HepG2 (cell line): ENCODE measurements around the gene PHKG2. TPM values are rescaled to one million over a fixed set of nuclear protein-coding genes. Genes with fewer than 3 reads are reported as not detected.

Experiments
- polyA plus RNA-seq, 8 experiments: library from polyadenylated mRNA; depleted of rRNA in 3 of 8; stranded (reverse) in 7 of 8; unstranded in 1 of 8; fragments of >200 nt; fragmentation: Illumina TruSeq in 4 of 8; extraction: Trizol in 4 of 8; gene quantifications; 2 replicates each; pipeline versions ENCODE4 v1.2.1 to v1.2.3, GENCODE V29; 2011 to 2016; ENCODE audit warnings: low read depth in 4 of 8, missing spikeins in 1 of 8, mixed read lengths in 1 of 8; ENCODE audit not compliant: insufficient read depth in 1 of 8
- total RNA-seq, 5 experiments: library from RNA; depleted of rRNA; stranded (reverse); fragments of >200 nt; fragmentation: Illumina TruSeq; extraction: Trizol; gene quantifications; 2 replicates each; pipeline ENCODE4 v1.2.3, GENCODE V29; 2016; ENCODE audit warnings: low read depth in 1 of 5
- TF ChIP-seq, protein P1 (sequence below): sonication (generic); formaldehyde crosslinking; IDR thresholded peaks from 2 replicates; pipeline ENCODE4 v1.5.0; 2020; ENCODE audit warnings: mild to moderate bottlenecking, missing genetic modification reagents, borderline replicate concordance
- TF ChIP-seq, protein P2 (sequence below): IDR thresholded peaks from 2 replicates; pipeline ENCODE4 v1.6.1; 2016; ENCODE audit warnings: low read depth, missing genetic modification reagents, missing compliant biosample characterization
- TF ChIP-seq, protein P3 (sequence below): sonication (generic); formaldehyde crosslinking; IDR thresholded peaks from 2 replicates; pipeline ENCODE4 v1.8.0; 2022; ENCODE audit warnings: mild to moderate bottlenecking, missing genetic modification reagents; ENCODE audit not compliant: insufficient replicate concordance
- TF ChIP-seq, protein P4 (sequence below), 2 experiments: sonication (generic) in 1 of 2; formaldehyde crosslinking in 1 of 2; IDR thresholded peaks; 2 replicates each; pipeline versions ENCODE4 v1.4.0 to v1.6.1; 2016 to 2020; ENCODE audit warnings: borderline replicate concordance in 1 of 2, low read depth in 1 of 2, mild to moderate bottlenecking in 1 of 2, missing genetic modification reagents in 1 of 2
- TF ChIP-seq, protein P5 (sequence below): sonication (generic); formaldehyde crosslinking; IDR thresholded peaks from 2 replicates; pipeline ENCODE4 v1.4.0; 2020; ENCODE audit warnings: mild to moderate bottlenecking, missing genetic modification reagents

PHKG2 gene
- total and polyA plus RNA-seq, 2 of the 13 experiments (the other 11 are each of a cell fraction or from before 2014, with no cell fraction given), result 37.4 to 42.1 TPM

DNA sequence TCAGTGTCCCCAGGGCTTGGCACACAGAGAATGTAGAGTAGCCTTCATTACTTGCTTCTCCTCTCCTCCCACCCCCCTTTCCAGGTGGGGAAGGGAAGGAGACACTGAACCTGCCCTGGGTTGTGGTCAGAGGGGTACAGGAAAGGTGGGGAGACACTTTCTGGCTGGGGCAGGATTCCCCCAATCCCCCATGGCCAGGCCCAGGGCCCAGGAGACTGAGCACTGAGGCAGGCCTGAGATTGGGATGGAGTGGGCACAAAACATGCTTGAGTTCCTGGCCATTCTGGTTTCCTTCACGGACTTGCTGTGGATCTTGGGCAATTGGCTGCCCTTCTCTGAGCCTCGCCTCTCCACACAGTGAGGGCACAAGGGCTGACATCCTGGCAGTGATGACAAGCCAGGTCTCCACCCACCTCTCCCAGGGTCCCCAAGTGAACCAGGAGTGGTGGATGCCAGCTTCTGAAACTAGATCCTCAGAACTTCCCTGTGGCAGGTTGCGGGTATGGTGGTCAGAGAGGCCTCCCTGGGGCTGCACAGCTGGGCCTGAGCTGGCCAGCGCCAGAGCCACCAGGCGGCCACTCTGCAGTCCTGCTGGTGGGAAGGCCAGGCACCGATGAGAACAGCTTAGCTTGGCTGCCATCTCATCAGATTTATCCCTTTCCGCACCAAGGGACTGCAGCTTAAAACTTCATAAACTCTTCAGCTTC is 29.5 kb downstream of the PHKG2 start (continued):
- TF ChIP-seq, protein P1, sequence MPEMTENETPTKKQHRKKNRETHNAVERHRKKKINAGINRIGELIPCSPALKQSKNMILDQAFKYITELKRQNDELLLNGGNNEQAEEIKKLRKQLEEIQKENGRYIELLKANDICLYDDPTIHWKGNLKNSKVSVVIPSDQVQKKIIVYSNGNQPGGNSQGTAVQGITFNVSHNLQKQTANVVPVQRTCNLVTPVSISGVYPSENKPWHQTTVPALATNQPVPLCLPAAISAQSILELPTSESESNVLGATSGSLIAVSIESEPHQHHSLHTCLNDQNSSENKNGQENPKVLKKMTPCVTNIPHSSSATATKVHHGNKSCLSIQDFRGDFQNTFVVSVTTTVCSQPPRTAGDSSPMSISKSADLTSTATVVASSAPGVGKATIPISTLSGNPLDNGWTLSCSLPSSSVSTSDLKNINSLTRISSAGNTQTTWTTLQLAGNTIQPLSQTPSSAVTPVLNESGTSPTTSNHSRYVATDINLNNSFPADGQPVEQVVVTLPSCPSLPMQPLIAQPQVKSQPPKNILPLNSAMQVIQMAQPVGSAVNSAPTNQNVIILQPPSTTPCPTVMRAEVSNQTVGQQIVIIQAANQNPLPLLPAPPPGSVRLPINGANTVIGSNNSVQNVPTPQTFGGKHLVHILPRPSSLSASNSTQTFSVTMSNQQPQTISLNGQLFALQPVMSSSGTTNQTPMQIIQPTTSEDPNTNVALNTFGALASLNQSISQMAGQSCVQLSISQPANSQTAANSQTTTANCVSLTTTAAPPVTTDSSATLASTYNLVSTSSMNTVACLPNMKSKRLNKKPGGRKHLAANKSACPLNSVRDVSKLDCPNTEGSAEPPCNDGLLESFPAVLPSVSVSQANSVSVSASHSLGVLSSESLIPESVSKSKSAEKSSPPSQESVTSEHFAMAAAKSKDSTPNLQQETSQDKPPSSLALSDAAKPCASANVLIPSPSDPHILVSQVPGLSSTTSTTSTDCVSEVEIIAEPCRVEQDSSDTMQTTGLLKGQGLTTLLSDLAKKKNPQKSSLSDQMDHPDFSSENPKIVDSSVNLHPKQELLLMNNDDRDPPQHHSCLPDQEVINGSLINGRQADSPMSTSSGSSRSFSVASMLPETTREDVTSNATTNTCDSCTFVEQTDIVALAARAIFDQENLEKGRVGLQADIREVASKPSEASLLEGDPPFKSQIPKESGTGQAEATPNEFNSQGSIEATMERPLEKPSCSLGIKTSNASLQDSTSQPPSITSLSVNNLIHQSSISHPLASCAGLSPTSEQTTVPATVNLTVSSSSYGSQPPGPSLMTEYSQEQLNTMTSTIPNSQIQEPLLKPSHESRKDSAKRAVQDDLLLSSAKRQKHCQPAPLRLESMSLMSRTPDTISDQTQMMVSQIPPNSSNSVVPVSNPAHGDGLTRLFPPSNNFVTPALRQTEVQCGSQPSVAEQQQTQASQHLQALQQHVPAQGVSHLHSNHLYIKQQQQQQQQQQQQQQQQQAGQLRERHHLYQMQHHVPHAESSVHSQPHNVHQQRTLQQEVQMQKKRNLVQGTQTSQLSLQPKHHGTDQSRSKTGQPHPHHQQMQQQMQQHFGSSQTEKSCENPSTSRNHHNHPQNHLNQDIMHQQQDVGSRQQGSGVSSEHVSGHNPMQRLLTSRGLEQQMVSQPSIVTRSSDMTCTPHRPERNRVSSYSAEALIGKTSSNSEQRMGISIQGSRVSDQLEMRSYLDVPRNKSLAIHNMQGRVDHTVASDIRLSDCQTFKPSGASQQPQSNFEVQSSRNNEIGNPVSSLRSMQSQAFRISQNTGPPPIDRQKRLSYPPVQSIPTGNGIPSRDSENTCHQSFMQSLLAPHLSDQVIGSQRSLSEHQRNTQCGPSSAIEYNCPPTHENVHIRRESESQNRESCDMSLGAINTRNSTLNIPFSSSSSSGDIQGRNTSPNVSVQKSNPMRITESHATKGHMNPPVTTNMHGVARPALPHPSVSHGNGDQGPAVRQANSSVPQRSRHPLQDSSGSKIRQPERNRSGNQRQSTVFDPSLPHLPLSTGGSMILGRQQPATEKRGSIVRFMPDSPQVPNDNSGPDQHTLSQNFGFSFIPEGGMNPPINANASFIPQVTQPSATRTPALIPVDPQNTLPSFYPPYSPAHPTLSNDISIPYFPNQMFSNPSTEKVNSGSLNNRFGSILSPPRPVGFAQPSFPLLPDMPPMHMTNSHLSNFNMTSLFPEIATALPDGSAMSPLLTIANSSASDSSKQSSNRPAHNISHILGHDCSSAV (CRISPR knock-in tag), result no peak
- TF ChIP-seq, protein P2, sequence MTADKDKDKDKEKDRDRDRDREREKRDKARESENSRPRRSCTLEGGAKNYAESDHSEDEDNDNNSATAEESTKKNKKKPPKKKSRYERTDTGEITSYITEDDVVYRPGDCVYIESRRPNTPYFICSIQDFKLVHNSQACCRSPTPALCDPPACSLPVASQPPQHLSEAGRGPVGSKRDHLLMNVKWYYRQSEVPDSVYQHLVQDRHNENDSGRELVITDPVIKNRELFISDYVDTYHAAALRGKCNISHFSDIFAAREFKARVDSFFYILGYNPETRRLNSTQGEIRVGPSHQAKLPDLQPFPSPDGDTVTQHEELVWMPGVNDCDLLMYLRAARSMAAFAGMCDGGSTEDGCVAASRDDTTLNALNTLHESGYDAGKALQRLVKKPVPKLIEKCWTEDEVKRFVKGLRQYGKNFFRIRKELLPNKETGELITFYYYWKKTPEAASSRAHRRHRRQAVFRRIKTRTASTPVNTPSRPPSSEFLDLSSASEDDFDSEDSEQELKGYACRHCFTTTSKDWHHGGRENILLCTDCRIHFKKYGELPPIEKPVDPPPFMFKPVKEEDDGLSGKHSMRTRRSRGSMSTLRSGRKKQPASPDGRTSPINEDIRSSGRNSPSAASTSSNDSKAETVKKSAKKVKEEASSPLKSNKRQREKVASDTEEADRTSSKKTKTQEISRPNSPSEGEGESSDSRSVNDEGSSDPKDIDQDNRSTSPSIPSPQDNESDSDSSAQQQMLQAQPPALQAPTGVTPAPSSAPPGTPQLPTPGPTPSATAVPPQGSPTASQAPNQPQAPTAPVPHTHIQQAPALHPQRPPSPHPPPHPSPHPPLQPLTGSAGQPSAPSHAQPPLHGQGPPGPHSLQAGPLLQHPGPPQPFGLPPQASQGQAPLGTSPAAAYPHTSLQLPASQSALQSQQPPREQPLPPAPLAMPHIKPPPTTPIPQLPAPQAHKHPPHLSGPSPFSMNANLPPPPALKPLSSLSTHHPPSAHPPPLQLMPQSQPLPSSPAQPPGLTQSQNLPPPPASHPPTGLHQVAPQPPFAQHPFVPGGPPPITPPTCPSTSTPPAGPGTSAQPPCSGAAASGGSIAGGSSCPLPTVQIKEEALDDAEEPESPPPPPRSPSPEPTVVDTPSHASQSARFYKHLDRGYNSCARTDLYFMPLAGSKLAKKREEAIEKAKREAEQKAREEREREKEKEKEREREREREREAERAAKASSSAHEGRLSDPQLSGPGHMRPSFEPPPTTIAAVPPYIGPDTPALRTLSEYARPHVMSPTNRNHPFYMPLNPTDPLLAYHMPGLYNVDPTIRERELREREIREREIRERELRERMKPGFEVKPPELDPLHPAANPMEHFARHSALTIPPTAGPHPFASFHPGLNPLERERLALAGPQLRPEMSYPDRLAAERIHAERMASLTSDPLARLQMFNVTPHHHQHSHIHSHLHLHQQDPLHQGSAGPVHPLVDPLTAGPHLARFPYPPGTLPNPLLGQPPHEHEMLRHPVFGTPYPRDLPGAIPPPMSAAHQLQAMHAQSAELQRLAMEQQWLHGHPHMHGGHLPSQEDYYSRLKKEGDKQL (CRISPR knock-in tag), result no peak
- TF ChIP-seq, protein P3, sequence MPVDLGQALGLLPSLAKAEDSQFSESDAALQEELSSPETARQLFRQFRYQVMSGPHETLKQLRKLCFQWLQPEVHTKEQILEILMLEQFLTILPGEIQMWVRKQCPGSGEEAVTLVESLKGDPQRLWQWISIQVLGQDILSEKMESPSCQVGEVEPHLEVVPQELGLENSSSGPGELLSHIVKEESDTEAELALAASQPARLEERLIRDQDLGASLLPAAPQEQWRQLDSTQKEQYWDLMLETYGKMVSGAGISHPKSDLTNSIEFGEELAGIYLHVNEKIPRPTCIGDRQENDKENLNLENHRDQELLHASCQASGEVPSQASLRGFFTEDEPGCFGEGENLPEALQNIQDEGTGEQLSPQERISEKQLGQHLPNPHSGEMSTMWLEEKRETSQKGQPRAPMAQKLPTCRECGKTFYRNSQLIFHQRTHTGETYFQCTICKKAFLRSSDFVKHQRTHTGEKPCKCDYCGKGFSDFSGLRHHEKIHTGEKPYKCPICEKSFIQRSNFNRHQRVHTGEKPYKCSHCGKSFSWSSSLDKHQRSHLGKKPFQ (CRISPR knock-in tag), result no peak
- TF ChIP-seq, protein P4, sequence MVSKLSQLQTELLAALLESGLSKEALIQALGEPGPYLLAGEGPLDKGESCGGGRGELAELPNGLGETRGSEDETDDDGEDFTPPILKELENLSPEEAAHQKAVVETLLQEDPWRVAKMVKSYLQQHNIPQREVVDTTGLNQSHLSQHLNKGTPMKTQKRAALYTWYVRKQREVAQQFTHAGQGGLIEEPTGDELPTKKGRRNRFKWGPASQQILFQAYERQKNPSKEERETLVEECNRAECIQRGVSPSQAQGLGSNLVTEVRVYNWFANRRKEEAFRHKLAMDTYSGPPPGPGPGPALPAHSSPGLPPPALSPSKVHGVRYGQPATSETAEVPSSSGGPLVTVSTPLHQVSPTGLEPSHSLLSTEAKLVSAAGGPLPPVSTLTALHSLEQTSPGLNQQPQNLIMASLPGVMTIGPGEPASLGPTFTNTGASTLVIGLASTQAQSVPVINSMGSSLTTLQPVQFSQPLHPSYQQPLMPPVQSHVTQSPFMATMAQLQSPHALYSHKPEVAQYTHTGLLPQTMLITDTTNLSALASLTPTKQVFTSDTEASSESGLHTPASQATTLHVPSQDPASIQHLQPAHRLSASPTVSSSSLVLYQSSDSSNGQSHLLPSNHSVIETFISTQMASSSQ (IDR thresholded peaks at IDR 0.05; ENCODE audit: low read depth), result no peak
- TF ChIP-seq, protein P4 (CRISPR knock-in tag; IDR thresholded peaks at IDR 0.05; ENCODE audit: borderline replicate concordance), result no peak
- TF ChIP-seq, protein P5, sequence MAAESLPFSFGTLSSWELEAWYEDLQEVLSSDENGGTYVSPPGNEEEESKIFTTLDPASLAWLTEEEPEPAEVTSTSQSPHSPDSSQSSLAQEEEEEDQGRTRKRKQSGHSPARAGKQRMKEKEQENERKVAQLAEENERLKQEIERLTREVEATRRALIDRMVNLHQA (CRISPR knock-in tag), result no peak
